HepG2 (cell line): ENCODE measurements around the gene STRN3. TPM values are rescaled to one million over a fixed set of nuclear protein-coding genes. Genes with fewer than 3 reads are reported as not detected.

Experiments
- DMTF1 ChIP-seq: sonication (generic); formaldehyde crosslinking; IDR thresholded peaks from 2 replicates; pipeline ENCODE4 v1.4.0; 2020; ENCODE audit warnings: mild to moderate bottlenecking, missing genetic modification reagents
- E2F5 ChIP-seq: sonication (generic); formaldehyde crosslinking; conservative IDR thresholded peaks from 2 replicates; pipeline ENCODE4 v1.4.0; 2020; ENCODE audit warnings: missing genetic modification reagents
- KDM2A ChIP-seq: sonication (generic); formaldehyde crosslinking; IDR thresholded peaks from 2 replicates; pipeline ENCODE4 v1.4.0; 2020; ENCODE audit warnings: low read depth, missing genetic modification reagents, borderline replicate concordance
- KDM4B ChIP-seq: sonication (generic); formaldehyde crosslinking; IDR thresholded peaks from 2 replicates; pipeline ENCODE4 v1.4.0; 2020; ENCODE audit warnings: missing genetic modification reagents
- MED8 ChIP-seq: sonication (generic); formaldehyde crosslinking; IDR thresholded peaks from 2 replicates; pipeline ENCODE4 v1.8.1; 2023; ENCODE audit warnings: mild to moderate bottlenecking, missing genetic modification reagents; ENCODE audit not compliant: insufficient replicate concordance
- MYC ChIP-seq: sonication (generic); formaldehyde crosslinking; IDR thresholded peaks from 2 replicates; pipeline ENCODE4 v1.9.0; 2021; ENCODE audit warnings: missing genetic modification reagents, borderline replicate concordance
- NFAT5 ChIP-seq: sonication (generic); formaldehyde crosslinking; IDR thresholded peaks from 2 replicates; pipeline ENCODE4 v1.4.0; 2020; ENCODE audit warnings: missing genetic modification reagents
- NFIC ChIP-seq: IDR thresholded peaks from 2 replicates; pipeline ENCODE4 v1.6.1; 2012; ENCODE audit warnings: mild to moderate bottlenecking, low read length, inconsistent platforms
- PCBP1 ChIP-seq: fragments of 200-400 bp; formaldehyde crosslinking; IDR thresholded peaks from 2 replicates; pipeline ENCODE4 v1.6.1; 2017; ENCODE audit warnings: mild to moderate bottlenecking, low read depth, low read length, borderline replicate concordance
- PHF21A ChIP-seq: sonication (generic); formaldehyde crosslinking; IDR thresholded peaks from 2 replicates; pipeline ENCODE4 v1.5.0; 2020; ENCODE audit warnings: mild to moderate bottlenecking, missing genetic modification reagents
- TBP ChIP-seq: sonication (generic); formaldehyde crosslinking; IDR thresholded peaks from 2 replicates; pipeline ENCODE4 v1.5.0; 2020; ENCODE audit warnings: missing genetic modification reagents
- TP53 ChIP-seq: sonication (generic); formaldehyde crosslinking; conservative IDR thresholded peaks from 2 replicates; pipeline ENCODE4 v1.4.0; 2020; ENCODE audit warnings: missing genetic modification reagents
- ZNF317 ChIP-seq: sonication (generic); formaldehyde crosslinking; IDR thresholded peaks from 2 replicates; pipeline ENCODE4 v1.5.0; 2020; ENCODE audit warnings: mild to moderate bottlenecking, missing genetic modification reagents
- ZNF441 ChIP-seq: sonication (generic); formaldehyde crosslinking; IDR thresholded peaks from 2 replicates; pipeline ENCODE4 v1.7.0; 2021; ENCODE audit warnings: missing genetic modification reagents, borderline replicate concordance
- ZNF510 ChIP-seq: sonication (generic); formaldehyde crosslinking; IDR thresholded peaks from 2 replicates; pipeline ENCODE4 v1.4.0; 2020; ENCODE audit warnings: low read depth, mild to moderate bottlenecking, missing genetic modification reagents
- ZNF570 ChIP-seq: sonication (generic); formaldehyde crosslinking; IDR thresholded peaks from 2 replicates; pipeline ENCODE4 v1.4.0; 2020; ENCODE audit warnings: mild to moderate bottlenecking, missing genetic modification reagents, borderline replicate concordance
- ZNF710 ChIP-seq: sonication (generic); formaldehyde crosslinking; IDR thresholded peaks from 2 replicates; pipeline ENCODE4 v1.5.0; 2020; ENCODE audit warnings: mild to moderate bottlenecking, missing genetic modification reagents, borderline replicate concordance
- ZNF850 ChIP-seq: sonication (generic); formaldehyde crosslinking; conservative IDR thresholded peaks from 2 replicates; pipeline ENCODE4 v1.9.0; 2021; ENCODE audit warnings: mild to moderate bottlenecking, missing genetic modification reagents
- polyA plus RNA-seq, 8 experiments: library from polyadenylated mRNA; depleted of rRNA in 3 of 8; stranded (reverse) in 7 of 8; unstranded in 1 of 8; fragments of >200 nt; fragmentation: Illumina TruSeq in 4 of 8; extraction: Trizol in 4 of 8; gene quantifications; 2 replicates each; pipeline versions ENCODE4 v1.2.1 to v1.2.3, GENCODE V29; 2011 to 2016; ENCODE audit warnings: low read depth in 4 of 8, missing spikeins in 1 of 8, mixed read lengths in 1 of 8; ENCODE audit not compliant: insufficient read depth in 1 of 8
- total RNA-seq, 5 experiments: library from RNA; depleted of rRNA; stranded (reverse); fragments of >200 nt; fragmentation: Illumina TruSeq; extraction: Trizol; gene quantifications; 2 replicates each; pipeline ENCODE4 v1.2.3, GENCODE V29; 2016; ENCODE audit warnings: low read depth in 1 of 5

The STRN3 gene
- total and polyA plus RNA-seq, 2 of the 13 experiments (the other 11 are each of a cell fraction or from before 2014, with no cell fraction given): 49.4 to 123 TPM

- TF ChIP-seq NFAT5 (CRISPR knock-in tag) (peak; percentile 91; the same call in 1 of the 2 replicates), TBP (CRISPR knock-in tag) (no peak), E2F5 (peak; percentile 84), MED8 (CRISPR knock-in tag) (peak; percentile 87), DMTF1 (CRISPR knock-in tag) (no peak), TP53 (peak; percentile 34; the same call in 1 of the 2 replicates), ZNF850 (CRISPR knock-in tag) (peak; percentile 21; the same call in 1 of the 2 replicates), ZNF710 (CRISPR knock-in tag) (peak; percentile 8; the same call in 1 of the 2 replicates), ZNF317 (CRISPR knock-in tag) (peak; percentile 90), ZNF510 (CRISPR knock-in tag) (peak; percentile 35; the same call in 1 of the 2 replicates), PCBP1 (no peak), KDM4B (no peak; the same call in 1 of the 2 replicates), NFIC (no peak), MYC (CRISPR knock-in tag) (peak; percentile 72), ZNF570 (CRISPR knock-in tag) (0 out of 2 replicates have a peak, but pooled peaks have one; percentile 15), ZNF441 (CRISPR knock-in tag) (peak; percentile 88), KDM2A (CRISPR knock-in tag) (peak; percentile 94), PHF21A (peak; percentile 90)
These were observed 151.8 kb downstream of the STRN3 start, which contains the start of gene COCH (continued) for GRCh38 chr14:30874120-30874998.
